ENCODE results near the gene NAALADL2.

The NAALADL2 gene

DNA sequence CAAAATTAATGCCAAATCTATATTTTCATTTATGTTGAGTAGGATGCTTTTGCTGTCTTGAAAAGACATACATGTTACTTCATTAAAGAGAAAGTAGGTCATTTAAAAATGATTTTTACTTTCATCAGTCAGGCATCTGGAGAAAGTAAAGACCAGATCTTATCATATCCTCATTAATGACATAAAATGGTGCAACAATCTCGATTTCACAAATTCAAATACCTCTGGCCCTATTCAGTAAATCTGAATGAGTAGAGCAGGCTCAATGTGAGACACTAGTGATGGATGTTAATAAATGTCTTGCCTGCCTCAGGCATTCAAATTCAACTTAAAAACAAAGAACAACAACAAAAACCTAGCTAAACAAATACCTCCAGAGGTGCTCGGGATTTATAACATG is 714.1 kb downstream of the NAALADL2 start:
- Histone ChIP-seq H3K27me3 (ENCODE audit: insufficient read depth, low read length, poor library complexity) (no peaks in the 10 kb centered on the region), H4K8ac (ENCODE audit: low read depth, low read length) (no peak overlapping the region), H3K4ac (ENCODE audit: low read depth, low read length) (no peak overlapping the region), H3K23ac (ENCODE audit: low read length) (no peak overlapping the region), H2AK5ac (ENCODE audit: low read length) (no peak overlapping the region), H3K4me1 (ENCODE audit: control insufficient read depth, low read depth, low read length) (no peaks in the 10 kb centered on the region), H3K79me2 (ENCODE audit: control insufficient read depth, insufficient read depth, low read length) (no peaks in the 10 kb centered on the region), H3K36me3 (ENCODE audit: control insufficient read depth, insufficient read depth, low read length) (no peaks in the 10 kb centered on the region), H3K56ac (ENCODE audit: low read length) (no peak overlapping the region), H3K18ac (ENCODE audit: low read length) (no peak overlapping the region), H4K5ac (ENCODE audit: low read length) (no peak overlapping the region), H2BK15ac (replicated peaks; ENCODE audit: low read depth) (no peak overlapping the region), H3K4me3 (ENCODE audit: low read length) (no peak overlapping the region), H2BK5ac (ENCODE audit: low read length) (no peak overlapping the region), H3K79me1 (ENCODE audit: low read length) (no peaks in the 10 kb centered on the region), H2BK120ac (ENCODE audit: low read depth, low read length) (no peak overlapping the region), H3K4me2 (ENCODE audit: low read length) (no peak overlapping the region), H3K27ac (ENCODE audit: low read depth, low read length) (no peak overlapping the region), H3K9ac (ENCODE audit: low read length) (no peak overlapping the region)
- no CpG with 5 or more reads among the region's 2 CpGs for WGBS (ENCODE audit: extremely low coverage, insufficient coverage, low lambda C conversion rate)
- no peak for DNase-seq

- Histone ChIP-seq H2BK15ac (replicated peaks; ENCODE audit: low read depth) (no peak overlapping the region), H4K8ac (ENCODE audit: low read depth, low read length) (no peak overlapping the region), H2BK120ac (ENCODE audit: low read depth, low read length) (no peak overlapping the region), H4K5ac (ENCODE audit: low read length) (no peak overlapping the region), H3K4me1 (ENCODE audit: control insufficient read depth, low read depth, low read length) (no peaks in the 10 kb centered on the region), H3K4me2 (ENCODE audit: low read length) (no peak overlapping the region), H3K18ac (ENCODE audit: low read length) (no peak overlapping the region), H3K27ac (ENCODE audit: low read depth, low read length) (no peak overlapping the region), H2BK5ac (ENCODE audit: low read length) (no peak overlapping the region), H2AK5ac (ENCODE audit: low read length) (no peak overlapping the region), H3K4ac (ENCODE audit: low read depth, low read length) (no peak overlapping the region), H3K23ac (ENCODE audit: low read length) (no peak overlapping the region), H3K4me3 (ENCODE audit: low read length) (no peak overlapping the region), H3K79me2 (ENCODE audit: control insufficient read depth, insufficient read depth, low read length) (no peaks in the 10 kb centered on the region), H3K56ac (ENCODE audit: low read length) (no peak overlapping the region), H3K36me3 (ENCODE audit: control insufficient read depth, insufficient read depth, low read length) (no peaks in the 10 kb centered on the region), H3K27me3 (ENCODE audit: insufficient read depth, low read length, poor library complexity) (no peaks in the 10 kb centered on the region), H3K79me1 (ENCODE audit: low read length) (no peaks in the 10 kb centered on the region), H3K9ac (ENCODE audit: low read length) (no peak overlapping the region)
- no peak for DNase-seq
- WGBS (ENCODE audit: extremely low coverage, insufficient coverage, low lambda C conversion rate): no CpG with 5 or more reads among the region's 1 CpG
Measured at GRCh38 chr3:175580318-175580717, 721.2 kb downstream of the NAALADL2 start.

GRCh38 chr3:175585898-175586297 is 726.8 kb downstream of the NAALADL2 start:
- Histone ChIP-seq H3K27ac (ENCODE audit: low read depth, low read length) (no peak overlapping the region), H2BK5ac (ENCODE audit: low read length) (no peak overlapping the region), H2BK120ac (ENCODE audit: low read depth, low read length) (no peak overlapping the region), H3K23ac (ENCODE audit: low read length) (no peak overlapping the region), H3K4me3 (ENCODE audit: low read length) (no peak overlapping the region), H3K56ac (ENCODE audit: low read length) (no peak overlapping the region), H3K27me3 (ENCODE audit: insufficient read depth, low read length, poor library complexity) (no peaks in the 10 kb centered on the region), H3K79me1 (ENCODE audit: low read length) (no peaks in the 10 kb centered on the region), H4K8ac (ENCODE audit: low read depth, low read length) (no peak overlapping the region), H3K79me2 (ENCODE audit: control insufficient read depth, insufficient read depth, low read length) (no peaks in the 10 kb centered on the region), H2AK5ac (ENCODE audit: low read length) (no peak overlapping the region), H3K18ac (ENCODE audit: low read length) (no peak overlapping the region), H3K9ac (ENCODE audit: low read length) (no peak overlapping the region), H4K5ac (ENCODE audit: low read length) (no peak overlapping the region), H2BK15ac (replicated peaks; ENCODE audit: low read depth) (no peak overlapping the region), H3K4ac (ENCODE audit: low read depth, low read length) (no peak overlapping the region), H3K4me2 (ENCODE audit: low read length) (no peak overlapping the region), H3K4me1 (ENCODE audit: control insufficient read depth, low read depth, low read length) (no peaks in the 10 kb centered on the region), H3K36me3 (ENCODE audit: control insufficient read depth, insufficient read depth, low read length) (no peaks in the 10 kb centered on the region)
- no CpG with 5 or more reads among the region's 2 CpGs for WGBS (ENCODE audit: extremely low coverage, insufficient coverage, low lambda C conversion rate)
- DNase-seq: no peak

- WGBS (ENCODE audit: extremely low coverage, insufficient coverage, low lambda C conversion rate): no CpG with 5 or more reads among the region's 3 CpGs
- H2AK5ac ChIP-seq (ENCODE audit: low read length): no peak overlapping the region
- H3K56ac ChIP-seq (ENCODE audit: low read length): no peak overlapping the region
- no peak overlapping the region for H3K18ac ChIP-seq (ENCODE audit: low read length)
- no peak overlapping the region for H3K4me3 ChIP-seq (ENCODE audit: low read length)
- no peak overlapping the region for H3K4ac ChIP-seq (ENCODE audit: low read depth, low read length)
- no peak overlapping the region for H3K27ac ChIP-seq (ENCODE audit: low read depth, low read length)
- H4K5ac ChIP-seq (ENCODE audit: low read length): no peak overlapping the region
- H3K79me1 ChIP-seq (ENCODE audit: low read length): no peaks in the 10 kb centered on the region
- H3K9ac ChIP-seq (ENCODE audit: low read length): no peak overlapping the region
- no peak overlapping the region for H3K23ac ChIP-seq (ENCODE audit: low read length)
- no peak overlapping the region for H3K4me2 ChIP-seq (ENCODE audit: low read length)
- H2BK15ac ChIP-seq (replicated peaks; ENCODE audit: low read depth): no peak overlapping the region
- no peaks in the 10 kb centered on the region for H3K4me1 ChIP-seq (ENCODE audit: control insufficient read depth, low read depth, low read length)
- no peak overlapping the region for H4K8ac ChIP-seq (ENCODE audit: low read depth, low read length)
- H2BK5ac ChIP-seq (ENCODE audit: low read length): no peak overlapping the region
- no peak for DNase-seq
- no peak overlapping the region for H2BK120ac ChIP-seq (ENCODE audit: low read depth, low read length)
- H3K36me3 ChIP-seq (ENCODE audit: control insufficient read depth, insufficient read depth, low read length): no peaks in the 10 kb centered on the region
- H3K79me2 ChIP-seq (ENCODE audit: control insufficient read depth, insufficient read depth, low read length): no peaks in the 10 kb centered on the region
- H3K27me3 ChIP-seq (ENCODE audit: insufficient read depth, low read length, poor library complexity): no peaks in the 10 kb centered on the region
Measured at GRCh38 chr3:175590745-175591144, 731.6 kb downstream of the NAALADL2 start.

- DNase-seq: no peak
- Histone ChIP-seq H2BK15ac (replicated peaks; ENCODE audit: low read depth) (no peak overlapping the region), H3K56ac (ENCODE audit: low read length) (no peak overlapping the region), H3K27me3 (ENCODE audit: insufficient read depth, low read length, poor library complexity) (no peaks in the 10 kb centered on the region), H3K4ac (ENCODE audit: low read depth, low read length) (no peak overlapping the region), H3K4me1 (ENCODE audit: control insufficient read depth, low read depth, low read length) (no peaks in the 10 kb centered on the region), H4K5ac (ENCODE audit: low read length) (no peak overlapping the region), H3K4me3 (ENCODE audit: low read length) (no peak overlapping the region), H3K23ac (ENCODE audit: low read length) (no peak overlapping the region), H3K9ac (ENCODE audit: low read length) (no peak overlapping the region), H3K4me2 (ENCODE audit: low read length) (no peak overlapping the region), H2AK5ac (ENCODE audit: low read length) (no peak overlapping the region), H3K18ac (ENCODE audit: low read length) (no peak overlapping the region), H2BK5ac (ENCODE audit: low read length) (no peak overlapping the region), H3K36me3 (ENCODE audit: control insufficient read depth, insufficient read depth, low read length) (no peaks in the 10 kb centered on the region), H3K79me1 (ENCODE audit: low read length) (no peaks in the 10 kb centered on the region), H2BK120ac (ENCODE audit: low read depth, low read length) (no peak overlapping the region), H3K79me2 (ENCODE audit: control insufficient read depth, insufficient read depth, low read length) (no peaks in the 10 kb centered on the region), H3K27ac (ENCODE audit: low read depth, low read length) (no peak overlapping the region), H4K8ac (ENCODE audit: low read depth, low read length) (no peak overlapping the region)
- no CpG with 5 or more reads among the region's 1 CpG for WGBS (ENCODE audit: extremely low coverage, insufficient coverage, low lambda C conversion rate)
Measured at GRCh38 chr3:175591375-175591774, 732.2 kb downstream of the NAALADL2 start.

DNA sequence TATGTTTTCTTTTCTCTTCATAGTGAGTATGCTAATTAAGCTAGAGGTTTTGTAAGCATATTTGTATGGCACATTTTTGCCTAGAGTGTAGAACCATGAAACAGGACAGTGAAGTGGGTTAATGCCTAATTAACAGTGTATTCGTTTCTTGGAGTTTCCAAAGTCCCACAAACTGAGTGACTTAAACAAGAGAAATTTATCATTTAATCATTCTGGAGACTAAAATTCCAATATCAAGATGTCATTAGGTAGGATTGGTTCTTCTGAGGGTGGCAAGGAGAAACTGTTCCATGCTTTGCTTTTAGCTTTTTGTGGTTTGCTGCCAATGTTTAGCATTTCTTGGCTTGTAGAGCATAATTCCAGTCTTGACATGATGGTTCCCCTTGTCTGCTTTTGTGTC is 734.2 kb downstream of the NAALADL2 start:
- no peak for DNase-seq
- no peaks in the 10 kb centered on the region for H3K4me1 ChIP-seq (ENCODE audit: control insufficient read depth, low read depth, low read length)
- no peak overlapping the region for H3K4me2 ChIP-seq (ENCODE audit: low read length)
- H3K4me3 ChIP-seq (ENCODE audit: low read length): no peak overlapping the region
- no peak overlapping the region for H4K5ac ChIP-seq (ENCODE audit: low read length)
- no peak overlapping the region for H3K9ac ChIP-seq (ENCODE audit: low read length)
- no peak overlapping the region for H3K56ac ChIP-seq (ENCODE audit: low read length)
- no peak overlapping the region for H3K4ac ChIP-seq (ENCODE audit: low read depth, low read length)
- H2BK15ac ChIP-seq (replicated peaks; ENCODE audit: low read depth): no peak overlapping the region
- no peaks in the 10 kb centered on the region for H3K79me2 ChIP-seq (ENCODE audit: control insufficient read depth, insufficient read depth, low read length)
- no peaks in the 10 kb centered on the region for H3K27me3 ChIP-seq (ENCODE audit: insufficient read depth, low read length, poor library complexity)
- H3K18ac ChIP-seq (ENCODE audit: low read length): no peak overlapping the region
- no peak overlapping the region for H2BK120ac ChIP-seq (ENCODE audit: low read depth, low read length)
- H3K27ac ChIP-seq (ENCODE audit: low read depth, low read length): no peak overlapping the region
- no peak overlapping the region for H2BK5ac ChIP-seq (ENCODE audit: low read length)
- H4K8ac ChIP-seq (ENCODE audit: low read depth, low read length): no peak overlapping the region
- no peak overlapping the region for H2AK5ac ChIP-seq (ENCODE audit: low read length)
- no CpG with 5 or more reads among the region's 1 CpG for whole genome bisulfite sequencing (ENCODE audit: extremely low coverage, insufficient coverage, low lambda C conversion rate)
- no peak overlapping the region for H3K23ac ChIP-seq (ENCODE audit: low read length)
- no peaks in the 10 kb centered on the region for H3K79me1 ChIP-seq (ENCODE audit: low read length)
- no peaks in the 10 kb centered on the region for H3K36me3 ChIP-seq (ENCODE audit: control insufficient read depth, insufficient read depth, low read length)

Measured in mesendoderm (in vitro differentiated cells).